HEK293 (cell line): ENCODE measurements around the gene SEC24A.

ENCODE experiments used
- BCL11B ChIP-seq: fragments of 450-650 bp; formaldehyde crosslinking; IDR thresholded peaks from 2 replicates; pipeline ENCODE4 v1.5.1; 2016; ENCODE audit warnings: low read depth, missing biosample characterization, missing genetic modification characterization
- GLIS2 ChIP-seq: fragments of 450-650 bp; formaldehyde crosslinking; IDR thresholded peaks from 2 replicates; pipeline ENCODE4 v1.5.1; 2016; ENCODE audit warnings: missing biosample characterization, missing genetic modification characterization
- HOXA7 ChIP-seq: sonication (generic); formaldehyde crosslinking; IDR thresholded peaks from 2 replicates; pipeline ENCODE4 v1.8.1; 2022; ENCODE audit warnings: missing genetic modification reagents, borderline replicate concordance
- KLF1 ChIP-seq: fragments of 450-650 bp; formaldehyde crosslinking; IDR thresholded peaks from 2 replicates; pipeline ENCODE4 v1.5.1; 2016; ENCODE audit warnings: missing biosample characterization, missing genetic modification characterization
- KLF8 ChIP-seq: fragments of 450-650 bp; formaldehyde crosslinking; IDR thresholded peaks from 2 replicates; pipeline ENCODE4 v1.5.1; 2016; ENCODE audit warnings: missing biosample characterization, missing genetic modification characterization
- OVOL3 ChIP-seq: fragments of 450-650 bp; formaldehyde crosslinking; IDR thresholded peaks from 2 replicates; pipeline ENCODE4 v1.5.1; 2016; ENCODE audit warnings: missing biosample characterization, missing genetic modification characterization
- PATZ1 ChIP-seq: fragments of 450-650 bp; formaldehyde crosslinking; IDR thresholded peaks from 2 replicates; pipeline ENCODE4 v1.5.1; 2016; ENCODE audit warnings: missing biosample characterization, missing genetic modification characterization
- REST ChIP-seq: fragments of 450-650 bp; formaldehyde crosslinking; IDR thresholded peaks from 2 replicates; pipeline ENCODE4 v1.5.1; 2016; ENCODE audit warnings: missing biosample characterization, missing genetic modification characterization
- SCRT2 ChIP-seq: fragments of 450-650 bp; formaldehyde crosslinking; IDR thresholded peaks from 2 replicates; pipeline ENCODE4 v1.5.1; 2016; ENCODE audit warnings: missing biosample characterization, missing genetic modification characterization
- ZBTB26 ChIP-seq: fragments of 450-650 bp; formaldehyde crosslinking; optimal IDR thresholded peaks from 2 replicates; pipeline ENCODE3; 2016; ENCODE audit warnings: missing biosample characterization, mild to moderate bottlenecking, missing genetic modification characterization
- ZBTB44 ChIP-seq: fragments of 450-650 bp; IDR thresholded peaks from 2 replicates; pipeline ENCODE4 v1.5.1; 2018; ENCODE audit warnings: missing biosample characterization, mild to moderate bottlenecking, missing genetic modification characterization
- ZFHX2 ChIP-seq: fragments of 450-650 bp; formaldehyde crosslinking; conservative IDR thresholded peaks from 2 replicates; pipeline ENCODE4 v1.5.1; 2016; ENCODE audit warnings: missing biosample characterization, missing genetic modification characterization
- ZNF112 ChIP-seq: fragments of 450-650 bp; formaldehyde crosslinking; IDR thresholded peaks from 2 replicates; pipeline ENCODE4 v1.5.0; 2017; ENCODE audit warnings: missing biosample characterization, missing genetic modification characterization
- ZNF274 ChIP-seq, 2 experiments: fragments of 200-500 bp in 1 of 2; fragments of 450-650 bp in 1 of 2; sonication (Bioruptor generic) in 1 of 2; formaldehyde crosslinking in 1 of 2; IDR thresholded peaks; 2 replicates each; pipeline versions ENCODE4 v1.5.1 to v1.6.1; 2014 to 2016; ENCODE audit warnings: borderline replicate concordance in 1 of 2, inconsistent platforms in 1 of 2, low read length in 1 of 2, missing biosample characterization in 1 of 2, missing genetic modification characterization in 1 of 2
- ZNF302 ChIP-seq: fragments of 450-650 bp; formaldehyde crosslinking; IDR thresholded peaks from 2 replicates; pipeline ENCODE4 v1.5.1; 2016; ENCODE audit warnings: missing biosample characterization, missing genetic modification characterization, low read depth
- ZNF404 ChIP-seq: fragments of 450-650 bp; formaldehyde crosslinking; IDR thresholded peaks from 2 replicates; pipeline ENCODE4 v1.5.1; 2017; ENCODE audit warnings: missing biosample characterization, missing genetic modification characterization
- ZNF423 ChIP-seq: fragments of 450-650 bp; formaldehyde crosslinking; IDR thresholded peaks from 2 replicates; pipeline ENCODE4 v1.5.1; 2016; ENCODE audit warnings: missing biosample characterization, missing genetic modification characterization
- ZNF426 ChIP-seq: fragments of 450-650 bp; formaldehyde crosslinking; IDR thresholded peaks from 2 replicates; pipeline ENCODE4 v1.5.1; 2017; ENCODE audit warnings: missing biosample characterization, missing genetic modification characterization, mild to moderate bottlenecking, inconsistent platforms, moderate library complexity
- ZNF501 ChIP-seq: fragments of 450-650 bp; formaldehyde crosslinking; IDR thresholded peaks from 2 replicates; pipeline ENCODE4 v1.5.1; 2016; ENCODE audit warnings: missing biosample characterization, missing genetic modification characterization
- ZNF521 ChIP-seq: fragments of 450-650 bp; formaldehyde crosslinking; IDR thresholded peaks from 2 replicates; pipeline ENCODE4 v1.5.1; 2017; ENCODE audit warnings: missing biosample characterization, mild to moderate bottlenecking, missing genetic modification characterization
- ZNF610 ChIP-seq: fragments of 450-650 bp; formaldehyde crosslinking; IDR thresholded peaks from 2 replicates; pipeline ENCODE4 v1.5.1; 2016; ENCODE audit warnings: missing biosample characterization, missing genetic modification characterization, borderline replicate concordance
- ZNF621 ChIP-seq: fragments of 450-650 bp; formaldehyde crosslinking; IDR thresholded peaks from 2 replicates; pipeline ENCODE4 v1.5.1; 2017; ENCODE audit warnings: missing biosample characterization, missing genetic modification characterization
- ZNF623 ChIP-seq: fragments of 450-650 bp; formaldehyde crosslinking; IDR thresholded peaks from 2 replicates; pipeline ENCODE4 v1.5.1; 2016; ENCODE audit warnings: missing biosample characterization, missing genetic modification characterization
- ZNF626 ChIP-seq: fragments of 450-650 bp; sonication (Bioruptor Pico); formaldehyde crosslinking; IDR thresholded peaks from 2 replicates; pipeline ENCODE4 v1.5.1; 2018; ENCODE audit warnings: missing biosample characterization, missing genetic modification characterization, inconsistent platforms
- ZNF658 ChIP-seq: fragments of 450-650 bp; formaldehyde crosslinking; IDR thresholded peaks from 2 replicates; pipeline ENCODE4; 2016; ENCODE audit warnings: missing biosample characterization, missing genetic modification characterization
- ZNF707 ChIP-seq: fragments of 450-650 bp; formaldehyde crosslinking; IDR thresholded peaks from 2 replicates; pipeline ENCODE4 v1.5.1; 2016; ENCODE audit warnings: missing biosample characterization, missing genetic modification characterization
- ZNF785 ChIP-seq: fragments of 450-650 bp; formaldehyde crosslinking; IDR thresholded peaks from 2 replicates; pipeline ENCODE4 v1.5.1; 2016; ENCODE audit warnings: missing biosample characterization, missing genetic modification characterization
- ZSCAN18 ChIP-seq: fragments of 450-650 bp; formaldehyde crosslinking; IDR thresholded peaks from 2 replicates; pipeline ENCODE4 v1.5.1; 2016; ENCODE audit warnings: missing biosample characterization, missing genetic modification characterization
- ZSCAN5A ChIP-seq: fragments of 450-650 bp; formaldehyde crosslinking; IDR thresholded peaks from 2 replicates; pipeline ENCODE4 v1.5.1; 2016; ENCODE audit warnings: missing biosample characterization, missing genetic modification characterization

The SEC24A gene

GRCh38 chr5:134648425-134649162 lies at the start of gene SEC24A (continued):
- TF ChIP-seq ZNF426 (tag by site-specific recombination): no peak
- no peak for TF ChIP-seq ZNF621 (tag by site-specific recombination)
- no peak for TF ChIP-seq ZNF404 (tag by site-specific recombination)
- peak; percentile 41; the same call in 1 of the 2 replicates for TF ChIP-seq BCL11B (tag by site-specific recombination)
- peak; percentile 46 for TF ChIP-seq SCRT2
- TF ChIP-seq GLIS2 (tag by site-specific recombination): no peak
- no peak for TF ChIP-seq ZNF423 (tag by site-specific recombination)
- TF ChIP-seq ZFHX2 (tag by site-specific recombination): no peak
- peak; percentile 91 for TF ChIP-seq ZBTB26 (tag by site-specific recombination)
- no peak for TF ChIP-seq ZNF707
- no peak for TF ChIP-seq ZNF785
- TF ChIP-seq KLF8 (tag by site-specific recombination): no peak; the same call in 1 of the 2 replicates
- TF ChIP-seq KLF1 (tag by site-specific recombination): no peak
- TF ChIP-seq ZSCAN18 (tag by site-specific recombination): no peak
- peak; percentile 96 for TF ChIP-seq ZNF501
- no peak for TF ChIP-seq ZSCAN5A
- no peak for TF ChIP-seq OVOL3 (tag by site-specific recombination)
- TF ChIP-seq ZNF610: peak; percentile 23; the same call in 1 of the 2 replicates
- TF ChIP-seq ZBTB44: no peak
- TF ChIP-seq ZNF623 (tag by site-specific recombination): no peak
- no peak for TF ChIP-seq REST (tag by site-specific recombination)
- TF ChIP-seq ZNF274 (IDR thresholded peaks at IDR 0.05; ENCODE audit: low read length): no peak
- no peak for TF ChIP-seq ZNF274 (tag by site-specific recombination; IDR thresholded peaks at IDR 0.05; ENCODE audit: borderline replicate concordance)
- no peak for TF ChIP-seq ZNF658 (tag by site-specific recombination)
- TF ChIP-seq ZNF112: no peak
- no peak for TF ChIP-seq HOXA7
- TF ChIP-seq ZNF302 (tag by site-specific recombination): no peak
- no peak; the same call in 1 of the 2 replicates for TF ChIP-seq ZNF626
- peak; percentile 35; the same call in 1 of the 2 replicates for TF ChIP-seq PATZ1 (tag by site-specific recombination)
- TF ChIP-seq ZNF521 (tag by site-specific recombination): no peak
